ENCODE data around the gene SERGEF.

GRCh38 chr11:17948296-17948695, 64.6 kb downstream of the SERGEF start:
- TF ChIP-seq CTCF (IDR thresholded peaks at IDR 0.05): no peak
- TF ChIP-seq POLR2A (IDR thresholded peaks at IDR 0.05): no peak
- no peak for TF ChIP-seq POLR2AphosphoS5 (IDR thresholded peaks at IDR 0.05)
